Right atrium auricular region (tissue), 2 donors: ENCODE measurements around the gene MINPP1. TPM values are rescaled to one million over a fixed set of nuclear protein-coding genes. Genes with fewer than 3 reads are reported as not detected.

Experiments
- DNase-seq: peaks from one replicate; pipeline ENCODE4 v3.0.0-alpha.2; 2019; ENCODE audit warnings: low spot score
- H3K27ac ChIP-seq, 2 donors: fragments of 200-600 bp; sonication (generic); 1 replicate in 1 of 2; 2 replicates in 1 of 2; pipeline ENCODE4 v1.5.1; 2016 to 2019
- H3K27me3 ChIP-seq, 2 donors: fragments of 200-600 bp; sonication (generic); one replicate each; pipeline versions ENCODE4 v1.5.1 to v1.6.0; 2017 to 2019
- H3K36me3 ChIP-seq: fragments of 200-600 bp; sonication (generic); one replicate; pipeline ENCODE4 v1.5.1; 2016
- H3K4me1 ChIP-seq, 2 donors: fragments of 200-600 bp; sonication (generic); one replicate each; pipeline versions ENCODE4 v1.5.1 to v1.6.0; 2017 to 2019
- H3K4me3 ChIP-seq, 2 donors: fragments of 200-600 bp; sonication (generic); 1 replicate in 1 of 2; 2 replicates in 1 of 2; pipeline ENCODE4 v1.5.1; 2017 to 2019; ENCODE audit warnings: mild to moderate bottlenecking in 1 of 2, moderate library complexity in 1 of 2
- H3K9me3 ChIP-seq, 2 donors: fragments of 200-600 bp; sonication (generic); one replicate each; pipeline ENCODE4 v1.5.1; 2019
- CTCF ChIP-seq, 2 donors: fragments of 200-600 bp; sonication (generic); IDR thresholded peaks; one replicate each; pipeline ENCODE4 v1.5.1; 2019; ENCODE audit warnings: antibody characterized with exemption in 2 of 2
- total RNA-seq, 2 donors: library from RNA; depleted of rRNA; stranded (reverse); fragments of >200 nt; gene quantifications; one replicate each; pipeline ENCODE4 v1.1.0, GENCODE V29; 2016

Gene MINPP1
- total RNA-seq, 2 donors from 2014 or later: 9.9 to 10.6 TPM

- DNase-seq: no peak
- no peak for TF ChIP-seq CTCF (IDR thresholded peaks at IDR 0.05)
- Histone ChIP-seq H3K36me3 (peaks cover 13% of the 10 kb centered on the region), H3K27me3 (no peaks in the 10 kb centered on the region), H3K27ac (no peak overlapping the region), H3K4me1 (peaks cover 0 to 14% of the 10 kb centered on the region in 2 donors), H3K4me3 (no peak overlapping the region), H3K9me3 (no peaks in the 10 kb centered on the region)
These were observed 3.3 kb downstream of the MINPP1 start for GRCh38 chr10:87507879-87508483.

GRCh38 chr10:87508837-87509236, 4.1 kb downstream of the MINPP1 start:
- TF ChIP-seq CTCF (IDR thresholded peaks at IDR 0.05): no peak
- H3K36me3 ChIP-seq: peaks cover 20% of the 10 kb centered on the region
- DNase-seq: no peak
- no peak overlapping the region for H3K4me3 ChIP-seq
- H3K27me3 ChIP-seq: no peaks in the 10 kb centered on the region
- peaks cover 0 to 14% of the 10 kb centered on the region in 2 donors for H3K4me1 ChIP-seq
- H3K27ac ChIP-seq: no peak overlapping the region
- H3K9me3 ChIP-seq: no peaks in the 10 kb centered on the region

- Histone ChIP-seq H3K9me3 (no peaks in the 10 kb centered on the region), H3K4me1 (peaks cover 0 to 14% of the 10 kb centered on the region in 2 donors), H3K27me3 (no peaks in the 10 kb centered on the region), H3K36me3 (peaks cover 32% of the 10 kb centered on the region), H3K27ac (no peak overlapping the region), H3K4me3 (no peak overlapping the region)
- no peak for TF ChIP-seq CTCF (IDR thresholded peaks at IDR 0.05)
- DNase-seq: no peak
These were observed 5.3 kb downstream of the MINPP1 start for GRCh38 chr10:87510025-87510424.

GRCh38 chr10:87511526-87511925, 6.8 kb downstream of the MINPP1 start:
- Histone ChIP-seq H3K36me3 (peaks cover 34% of the 10 kb centered on the region), H3K9me3 (no peaks in the 10 kb centered on the region), H3K27ac (no peak overlapping the region), H3K4me1 (peaks cover 0 to 2% of the 10 kb centered on the region in 2 donors), H3K27me3 (no peaks in the 10 kb centered on the region), H3K4me3 (no peak overlapping the region)
- no peak for DNase-seq
- TF ChIP-seq CTCF (IDR thresholded peaks at IDR 0.05): no peak

GRCh38 chr10:87518937-87519336, 14.2 kb downstream of the MINPP1 start:
- Histone ChIP-seq H3K9me3 (no peaks in the 10 kb centered on the region), H3K4me1 (peaks cover 0 to 7% of the 10 kb centered on the region in 2 donors), H3K27ac (no peak overlapping the region), H3K36me3 (peaks cover 18% of the 10 kb centered on the region), H3K27me3 (no peaks in the 10 kb centered on the region), H3K4me3 (no peak overlapping the region)
- no peak for TF ChIP-seq CTCF (IDR thresholded peaks at IDR 0.05)
- no peak for DNase-seq

- H3K27ac ChIP-seq: no peak overlapping the region
- no peak for TF ChIP-seq CTCF (IDR thresholded peaks at IDR 0.05)
- H3K4me3 ChIP-seq: no peak overlapping the region
- peaks cover 12% of the 10 kb centered on the region for H3K36me3 ChIP-seq
- H3K27me3 ChIP-seq: no peaks in the 10 kb centered on the region
- no peak for DNase-seq
- H3K9me3 ChIP-seq: no peaks in the 10 kb centered on the region
- peaks cover 0 to 13% of the 10 kb centered on the region in 2 donors for H3K4me1 ChIP-seq
These were observed 14.9 kb downstream of the MINPP1 start for GRCh38 chr10:87519582-87519981.
